ENCODE results near the gene OXLD1. TPM values are rescaled to one million over a fixed set of nuclear protein-coding genes. Genes with fewer than 3 reads are reported as not detected.
A peak's percentile ranks its signal among the peaks of the same experiment; 100 is the strongest.

The OXLD1 gene
- total and polyA plus RNA-seq, 10 of the 15 experiments (the other 5 are each of a cell fraction or from before 2014, with no cell fraction given) = 4.6 to 89.5 (median 39.8) TPM

GRCh38 chr17:81683584-81684441, 17.4 kb upstream of the OXLD1 start, which contains the start of the genes ARL16 and HGS:
ARL16 (minus strand) TSS chr17:81683797; CDS start chr17:81683753, 44 bp downstream.
HGS (plus strand) TSS chr17:81684011; CDS start chr17:81684067, 56 bp downstream.
- Histone ChIP-seq H4K20me1 (ENCODE audit: control insufficient read depth, insufficient read depth) (peaks cover 8% of the 10 kb centered on the region; the same call in 1 of the 2 replicates), H3K79me2 (ENCODE audit: control insufficient read depth, insufficient read depth, low read length) (peaks cover 38% of the 10 kb centered on the region), H3K4me2 (ENCODE audit: control insufficient read depth, insufficient read depth) (peak within 1 kb of the TSS; percentile 97), H3K36me3 (ENCODE audit: control insufficient read depth in 2 of 2, insufficient read depth in 2 of 2, low read length in 1 of 2) (peaks cover 0 to 14% of the 10 kb centered on the region in 2 experiments; a peak in 3 of 4 replicates), H3K9ac (ENCODE audit: control insufficient read depth, insufficient read depth, low read length) (peak within 1 kb of the TSS; percentile 95), H3K9me3 (replicated peaks; ENCODE audit: control insufficient read depth, insufficient read depth, low read length) (no peaks in the 10 kb centered on the region), H3K4me3 (peak within 1 kb of the TSS; percentile 95), H3K4me1 (ENCODE audit: control insufficient read depth, insufficient read depth, low read length) (peaks cover 11% of the 10 kb centered on the region), H3K27me3 (replicated peaks in 1 of 2; ENCODE audit: control insufficient read depth in 2 of 2, insufficient read depth in 2 of 2, low read length in 1 of 2) (no peaks in the 10 kb centered on the region), H3K27ac (ENCODE audit: control insufficient read depth, insufficient read depth) (peak within 1 kb of the TSS; percentile 78), H2AFZ (ENCODE audit: control insufficient read depth, low read depth, low read length) (peak within 1 kb of the TSS; percentile 24)
- ChIA-PET POLR2A (interaction anchor here (0.5 to 4.0 kb wide), 10 partner anchors 16 to 133 kb away, joined by 3 to 32 read pairs (median 3); partner anchors contain the start of genes CCDC137 and MRPL12), CTCF (interaction anchor here (0.8 to 1.5 kb wide), 6 partner anchors 9 to 150 kb away, joined by 3 to 5 read pairs (median 4); no protein-coding TSS in a partner anchor), SMC1A (ENCODE audit: uncharacterized antibody, unreplicated experiment) (no interaction called here), RAD21 (ENCODE audit: unreplicated experiment) (interaction anchor here (0.7 to 1.9 kb wide), 6 partner anchors 18 to 243 kb away, joined by 3 to 6 read pairs (median 4); partner anchors contain the start of gene MRPL12)
- WGBS (ENCODE audit: insufficient coverage, insufficient replicate concordance, low lambda C conversion rate, missing lambda C conversion rate) = under 1% methylated on average over 106 of the region's 112 CpGs
- FAIRE-seq (peak; percentile 97), DNase-seq (ENCODE audit: low read depth, low spot score) (peak; percentile 95), ATAC-seq (peak; percentile 99)
- BruUV-seq (replicated peaks) = no TSS peak
- intact Hi-C loops (cut with micrococcal nuclease; ENCODE audit: unreplicated experiment) (loop anchor here (2.0 kb wide), 1 partner anchor 19 kb away; the partner anchor contains the start of gene MRPL12), in situ Hi-C loops (cut with MboI) (no loop called here)
- TF ChIP-seq SP1 (IDR thresholded peaks at IDR 0.05; ENCODE audit: low read depth, low read length) (peak; percentile 99), ZNF217 (IDR thresholded peaks at IDR 0.05) (no peak), ZNF384 (IDR thresholded peaks at IDR 0.05; ENCODE audit: borderline replicate concordance, low read depth, low read length) (no peak), MAX (IDR thresholded peaks at IDR 0.05; ENCODE audit: low read depth, low read length) (peak; percentile 63; the same call in 1 of the 2 replicates), STAT3 (IDR thresholded peaks at IDR 0.05; ENCODE audit: low read depth, low read length) (no peak), CREM (IDR thresholded peaks at IDR 0.05; ENCODE audit: low read depth) (peak; percentile 77), MTA2 (IDR thresholded peaks at IDR 0.05; ENCODE audit: low read depth) (no peak), RBBP5 (conservative IDR thresholded peaks at IDR 0.05) (no peak), ELK1 (IDR thresholded peaks at IDR 0.05; ENCODE audit: low read depth, low read length) (peak; percentile 72), ATF2 (IDR thresholded peaks at IDR 0.05; ENCODE audit: low read length) (no peak), TARDBP (IDR thresholded peaks at IDR 0.05; ENCODE audit: borderline replicate concordance) (peak; percentile 85; the same call in 1 of the 2 replicates), JUNB (IDR thresholded peaks at IDR 0.05) (no peak), NR2C1 (IDR thresholded peaks at IDR 0.05) (no peak), BCL11A (IDR thresholded peaks at IDR 0.05; ENCODE audit: low read depth, low read length) (no peak)
- TF ChIP-seq, protein P1, sequence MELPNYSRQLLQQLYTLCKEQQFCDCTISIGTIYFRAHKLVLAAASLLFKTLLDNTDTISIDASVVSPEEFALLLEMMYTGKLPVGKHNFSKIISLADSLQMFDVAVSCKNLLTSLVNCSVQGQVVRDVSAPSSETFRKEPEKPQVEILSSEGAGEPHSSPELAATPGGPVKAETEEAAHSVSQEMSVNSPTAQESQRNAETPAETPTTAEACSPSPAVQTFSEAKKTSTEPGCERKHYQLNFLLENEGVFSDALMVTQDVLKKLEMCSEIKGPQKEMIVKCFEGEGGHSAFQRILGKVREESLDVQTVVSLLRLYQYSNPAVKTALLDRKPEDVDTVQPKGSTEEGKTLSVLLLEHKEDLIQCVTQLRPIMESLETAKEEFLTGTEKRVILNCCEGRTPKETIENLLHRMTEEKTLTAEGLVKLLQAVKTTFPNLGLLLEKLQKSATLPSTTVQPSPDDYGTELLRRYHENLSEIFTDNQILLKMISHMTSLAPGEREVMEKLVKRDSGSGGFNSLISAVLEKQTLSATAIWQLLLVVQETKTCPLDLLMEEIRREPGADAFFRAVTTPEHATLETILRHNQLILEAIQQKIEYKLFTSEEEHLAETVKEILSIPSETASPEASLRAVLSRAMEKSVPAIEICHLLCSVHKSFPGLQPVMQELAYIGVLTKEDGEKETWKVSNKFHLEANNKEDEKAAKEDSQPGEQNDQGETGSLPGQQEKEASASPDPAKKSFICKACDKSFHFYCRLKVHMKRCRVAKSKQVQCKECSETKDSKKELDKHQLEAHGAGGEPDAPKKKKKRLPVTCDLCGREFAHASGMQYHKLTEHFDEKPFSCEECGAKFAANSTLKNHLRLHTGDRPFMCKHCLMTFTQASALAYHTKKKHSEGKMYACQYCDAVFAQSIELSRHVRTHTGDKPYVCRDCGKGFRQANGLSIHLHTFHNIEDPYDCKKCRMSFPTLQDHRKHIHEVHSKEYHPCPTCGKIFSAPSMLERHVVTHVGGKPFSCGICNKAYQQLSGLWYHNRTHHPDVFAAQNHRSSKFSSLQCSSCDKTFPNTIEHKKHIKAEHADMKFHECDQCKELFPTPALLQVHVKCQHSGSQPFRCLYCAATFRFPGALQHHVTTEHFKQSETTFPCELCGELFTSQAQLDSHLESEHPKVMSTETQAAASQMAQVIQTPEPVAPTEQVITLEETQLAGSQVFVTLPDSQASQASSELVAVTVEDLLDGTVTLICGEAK (IDR thresholded peaks at IDR 0.05; ENCODE audit: borderline replicate concordance) = peak; percentile 90
- TF ChIP-seq, protein P2, sequence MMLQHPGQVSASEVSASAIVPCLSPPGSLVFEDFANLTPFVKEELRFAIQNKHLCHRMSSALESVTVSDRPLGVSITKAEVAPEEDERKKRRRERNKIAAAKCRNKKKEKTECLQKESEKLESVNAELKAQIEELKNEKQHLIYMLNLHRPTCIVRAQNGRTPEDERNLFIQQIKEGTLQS (IDR thresholded peaks at IDR 0.05; ENCODE audit: borderline replicate concordance, extremely low read depth, low read depth, low read length) = no peak

All from GM12878 (cell line).